M059J (cell line): ENCODE data around the gene COX6B1. TPM values are rescaled to one million over a fixed set of nuclear protein-coding genes. Genes with fewer than 3 reads are reported as not detected.

Experiments used
- total RNA-seq: library from RNA; depleted of rRNA; stranded (reverse); fragments of >200 nt; shearing (Covaris generic); gene quantifications from 2 replicates; pipeline ENCODE4 v1.2.3, GENCODE V29; 2014; rRNA removed

COX6B1 gene
- total RNA-seq, 1 experiment from 2014 or later = 635 TPM

Other genes starting within 250 kb of the COX6B1 start
- not detected in 2 replicates for gene FFAR2, start 200.1 kb upstream of the COX6B1 start, total RNA-seq
- gene KRTDAP, start 157.9 kb upstream of the COX6B1 start, total RNA-seq = not detected in 2 replicates
- 6.7 and 34.4 TPM in 2 replicates for gene DMKN, start 134.7 kb upstream of the COX6B1 start, total RNA-seq
- 0.25 and 0.49 TPM in 2 replicates for gene SBSN, start 120.0 kb upstream of the COX6B1 start, total RNA-seq
- not detected in 2 replicates for gene GAPDHS, start 114.9 kb upstream of the COX6B1 start, total RNA-seq
- 106 and 116 TPM in 2 replicates for gene TMEM147, start 102.7 kb upstream of the COX6B1 start, total RNA-seq
- gene ATP4A, start 84.7 kb upstream of the COX6B1 start, total RNA-seq = not detected in 2 replicates
- gene PMIS2, start 62.1 kb upstream of the COX6B1 start, total RNA-seq = not detected in 2 replicates
- 9.1 and 10.1 TPM in 2 replicates for gene HAUS5, start 35.6 kb upstream of the COX6B1 start, total RNA-seq
- 97.1 and 128 TPM in 2 replicates for gene RBM42, start 19.3 kb upstream of the COX6B1 start, total RNA-seq
- 0.54 TPM in 1 of 2 replicates, not detected in the other for gene ETV2, start 6.6 kb upstream of the COX6B1 start, total RNA-seq
- gene UPK1A, start 18.2 kb downstream of the COX6B1 start, total RNA-seq = 0.47 TPM in 1 of 2 replicates, not detected in the other
- not detected in 2 replicates for gene ZBTB32, start 56.2 kb downstream of the COX6B1 start, total RNA-seq
- gene KMT2B, start 69.7 kb downstream of the COX6B1 start, total RNA-seq = 4.9 and 8.8 TPM in 2 replicates
- 8.8 and 24.0 TPM in 2 replicates for gene IGFLR1, start 94.1 kb downstream of the COX6B1 start, total RNA-seq
- gene U2AF1L4, start 97.1 kb downstream of the COX6B1 start, total RNA-seq = 18.0 and 24.9 TPM in 2 replicates
- gene PSENEN, start 97.3 kb downstream of the COX6B1 start, total RNA-seq = 90.5 and 108 TPM in 2 replicates
- gene LIN37, start 100.3 kb downstream of the COX6B1 start, total RNA-seq = 4.3 and 12.2 TPM in 2 replicates
- gene HSPB6, start 108.7 kb downstream of the COX6B1 start, total RNA-seq = 0.39 and 0.47 TPM in 2 replicates
- 5.9 and 7.4 TPM in 2 replicates for gene PROSER3, start 109.9 kb downstream of the COX6B1 start, total RNA-seq
- gene ARHGAP33, start 127.2 kb downstream of the COX6B1 start, total RNA-seq = 1.5 and 4.2 TPM in 2 replicates
- not detected in 2 replicates for gene PRODH2, start 164.5 kb downstream of the COX6B1 start, total RNA-seq
- gene NPHS1, start 204.2 kb downstream of the COX6B1 start, total RNA-seq = not detected in 2 replicates
- 0.07 and 0.17 TPM in 2 replicates for gene KIRREL2, start 208.6 kb downstream of the COX6B1 start, total RNA-seq
- gene APLP1, start 220.3 kb downstream of the COX6B1 start, total RNA-seq = 42.4 and 51.5 TPM in 2 replicates